Measurements from ENCODE around the gene LCA5L.
"Not testable (repeated sequence)": the region's sequence is repeated elsewhere in the genome, so short reads cannot be mapped to it uniquely, and the experiment has no call there.

The LCA5L gene

GRCh38 chr21:39451332-39452206 lies 6.0 kb upstream of the LCA5L start, which contains the start of gene SH3BGR:
Gene SH3BGR (plus strand): TSS chr21:39451970. CDS start chr21:39452097, 127 bp downstream.
- no peak for DNase-seq (ENCODE audit: low read depth)

DNA sequence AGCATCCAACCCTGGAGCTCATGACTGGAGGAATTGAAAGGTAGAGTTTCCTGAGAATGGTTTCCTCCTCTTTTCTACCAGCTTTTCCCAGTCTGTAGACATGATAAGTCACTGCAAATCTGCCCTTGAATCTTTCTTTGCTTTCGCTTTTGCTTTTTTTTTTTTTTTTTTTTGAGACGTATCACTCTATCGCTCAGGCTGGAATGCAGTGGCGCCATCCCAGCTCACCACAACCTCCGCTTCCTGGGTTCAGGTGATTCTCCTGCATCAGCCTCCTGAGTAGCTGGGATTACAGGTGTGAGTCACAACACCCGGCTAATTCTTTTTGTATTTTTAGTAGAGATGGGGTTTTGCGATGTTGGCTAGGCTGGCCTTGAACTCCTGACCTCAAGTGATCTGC lies 1.7 kb upstream of the LCA5L start:
- no peak for DNase-seq (ENCODE audit: low read depth)

DNA sequence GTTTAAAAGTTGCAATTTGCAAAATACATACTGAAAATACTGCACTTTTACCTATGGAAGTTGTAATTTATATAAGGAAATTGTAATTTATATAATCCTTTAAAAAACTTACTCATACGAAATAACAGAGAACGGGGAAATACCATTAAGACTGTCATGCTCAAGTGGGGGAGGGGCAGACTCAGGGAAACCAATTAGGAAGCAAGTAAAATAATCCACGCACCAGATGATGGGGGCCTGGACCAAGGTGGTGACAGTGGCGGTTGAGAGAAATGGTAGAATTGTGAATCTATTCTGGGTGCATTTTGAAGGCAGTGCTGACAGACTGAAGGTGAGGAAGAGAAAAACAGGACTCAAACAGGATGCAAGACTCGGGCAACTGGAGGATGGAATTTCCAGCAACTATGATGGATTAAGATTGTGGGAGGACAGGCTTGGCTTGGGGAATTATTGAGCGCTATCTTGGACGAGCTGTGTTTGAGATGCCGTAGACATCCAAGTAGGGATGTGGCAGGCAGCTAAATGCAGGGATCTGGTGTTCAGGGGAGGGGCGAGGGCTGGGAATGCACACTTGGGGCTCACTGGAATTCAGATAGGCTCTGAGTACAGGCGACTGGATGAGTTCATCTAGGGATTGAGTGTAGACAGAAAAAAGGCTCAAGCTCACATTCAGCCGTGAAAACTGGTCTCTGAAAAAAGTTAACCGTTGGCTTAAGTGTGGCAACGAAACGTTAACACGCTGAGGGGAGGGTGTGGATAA lies 977 bp downstream of the LCA5L start:
- no peak for DNase-seq (ENCODE audit: low read depth)

GRCh38 chr21:39441502-39442475 lies 3.8 kb downstream of the LCA5L start:
- no peak for DNase-seq (ENCODE audit: low read depth)

GRCh38 chr21:39439232-39439631 lies 6.3 kb downstream of the LCA5L start:
- no peak for DNase-seq (ENCODE audit: low read depth)

GRCh38 chr21:39434950-39435349 lies 10.6 kb downstream of the LCA5L start:
- no peak for DNase-seq (ENCODE audit: low read depth)

DNA sequence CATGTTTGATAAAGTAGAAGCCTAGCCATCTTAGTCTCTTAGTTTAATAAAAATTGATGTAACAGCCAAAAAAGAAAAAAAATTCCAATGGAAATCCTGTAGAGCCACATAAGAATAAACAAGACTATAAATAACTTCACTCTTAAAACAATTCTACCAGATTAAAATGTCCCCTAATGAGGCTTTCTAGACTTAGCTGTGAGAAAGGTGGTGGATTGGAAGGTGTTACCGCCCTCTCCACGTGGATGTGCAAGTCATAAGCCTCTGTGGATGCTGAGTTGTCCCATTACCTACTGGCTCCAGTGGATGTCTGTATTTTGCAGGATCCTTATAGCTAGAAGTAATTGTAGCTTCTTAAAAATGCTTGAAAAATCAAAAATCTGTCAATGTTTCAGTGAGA lies 14.6 kb downstream of the LCA5L start:
- no peak for DNase-seq (ENCODE audit: low read depth)

DNA sequence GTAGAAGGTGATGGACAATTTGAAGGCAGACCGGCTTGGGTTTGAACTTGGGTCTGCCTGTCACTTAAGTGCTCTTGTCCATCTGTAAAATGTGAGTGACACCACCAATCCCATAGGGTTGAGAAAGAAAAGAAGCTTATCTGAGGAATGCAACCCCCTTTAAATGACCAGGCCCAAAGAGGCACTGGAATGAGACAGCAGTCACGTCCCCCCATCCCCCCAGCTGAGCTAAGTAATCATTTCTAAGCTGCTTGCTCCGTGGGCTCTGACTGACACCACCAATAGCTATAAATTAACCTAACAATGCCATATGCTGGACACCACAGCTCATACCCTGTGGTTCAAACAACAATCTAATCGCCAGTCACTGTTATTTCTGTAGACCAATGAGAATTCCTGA lies 15.1 kb downstream of the LCA5L start:
- DNase-seq (ENCODE audit: low read depth): no peak

GRCh38 chr21:39430016-39430415 lies 15.6 kb downstream of the LCA5L start:
- DNase-seq (ENCODE audit: low read depth): no peak

- DNase-seq (ENCODE audit: low read depth): no peak
Observed at GRCh38 chr21:39429445-39429844, 16.1 kb downstream of the LCA5L start.

- DNase-seq (ENCODE audit: low read depth): no peak
Observed at GRCh38 chr21:39422527-39423241, 22.9 kb downstream of the LCA5L start.

- not testable (repeated sequence) for DNase-seq (ENCODE audit: low read depth)
Observed at GRCh38 chr21:39419204-39419603, 26.4 kb downstream of the LCA5L start.

DNA sequence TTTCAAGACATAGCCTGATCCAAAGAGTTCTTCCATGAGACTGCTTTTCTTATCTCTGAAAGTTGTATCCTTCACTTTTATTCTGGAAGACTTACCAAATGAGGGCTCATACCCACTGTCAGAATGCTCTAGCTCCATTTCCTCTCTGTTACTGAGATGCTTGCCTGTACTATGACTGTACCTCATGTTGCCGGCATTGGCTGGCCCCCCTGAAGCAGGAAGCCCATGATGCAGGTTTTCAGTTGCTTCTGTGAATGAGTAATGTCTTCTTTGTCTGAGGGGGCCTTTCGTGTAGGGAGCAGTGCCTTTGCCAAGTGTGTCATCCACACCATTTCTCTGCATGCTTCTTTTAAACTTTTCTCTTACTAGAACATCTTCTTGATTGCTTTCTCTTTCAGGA lies 39.5 kb downstream of the LCA5L start:
- no peak for DNase-seq (ENCODE audit: low read depth)

GRCh38 chr21:39400173-39400572 lies 45.4 kb downstream of the LCA5L start:
- DNase-seq (ENCODE audit: low read depth): no peak

DNA sequence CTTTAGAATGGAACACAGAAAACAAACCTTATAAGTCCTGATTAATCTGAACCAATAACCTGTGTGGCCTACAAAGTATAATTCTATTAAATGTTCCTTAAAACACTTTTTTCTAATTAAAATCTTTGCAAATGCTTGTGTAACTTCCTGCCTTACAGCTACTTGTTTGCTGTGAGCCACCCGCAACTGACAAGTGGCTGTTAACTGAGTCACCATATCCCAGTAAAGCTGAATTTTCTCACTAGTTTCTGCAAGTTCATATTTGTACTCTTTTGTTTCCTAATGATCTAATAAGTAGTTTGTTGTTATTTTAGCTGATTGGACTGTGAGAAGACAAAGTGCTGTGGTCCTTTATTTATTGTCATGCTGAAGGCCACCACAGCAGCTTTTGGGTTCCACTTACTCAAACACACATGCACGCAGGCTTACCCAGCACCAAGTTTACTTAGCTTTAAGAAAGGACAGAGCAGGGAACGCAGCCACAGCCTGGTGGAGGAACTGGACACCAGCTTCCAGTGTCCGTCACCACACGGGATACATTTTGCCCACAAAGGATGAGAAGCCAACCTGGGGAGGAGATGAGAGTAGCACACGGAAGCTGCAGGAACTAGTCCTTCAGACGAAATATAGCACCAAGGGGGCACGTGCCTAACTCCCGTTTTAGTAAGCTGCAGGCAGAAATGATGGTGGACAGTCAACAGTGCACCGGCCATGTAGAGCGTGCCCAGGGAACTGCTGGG lies 47.8 kb downstream of the LCA5L start:
- DNase-seq (ENCODE audit: low read depth): no peak

- DNase-seq (ENCODE audit: low read depth): no peak
Observed at GRCh38 chr21:39392981-39393380, 52.6 kb downstream of the LCA5L start.

DNA sequence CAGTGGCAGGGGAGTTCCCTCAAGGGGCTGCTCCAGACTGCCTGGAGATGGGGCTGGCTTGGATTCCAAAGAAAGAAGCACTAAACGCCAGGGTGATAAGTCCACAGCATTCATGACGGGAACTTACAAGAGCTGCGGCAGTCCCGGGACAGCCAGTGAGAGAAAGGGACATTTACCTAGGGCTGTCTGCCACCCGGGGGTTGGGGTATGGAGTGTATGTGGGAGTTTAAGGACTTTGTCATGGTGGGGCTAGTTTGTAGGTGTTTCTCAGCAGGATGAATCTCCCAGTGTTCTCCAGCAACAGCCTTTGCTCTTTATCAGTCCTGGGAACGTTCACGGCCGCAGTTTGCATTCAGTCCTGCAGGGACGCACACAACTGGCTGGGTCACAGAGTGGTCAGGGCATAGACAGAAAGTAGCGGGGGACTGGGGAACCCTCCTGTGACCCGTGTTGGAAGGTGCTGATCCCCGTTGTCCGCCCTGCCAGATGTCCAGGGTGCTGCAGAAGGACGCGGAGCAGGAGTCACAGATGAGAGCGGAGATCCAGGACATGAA lies 55.3 kb downstream of the LCA5L start:
- no peak for DNase-seq (ENCODE audit: low read depth)

DNA sequence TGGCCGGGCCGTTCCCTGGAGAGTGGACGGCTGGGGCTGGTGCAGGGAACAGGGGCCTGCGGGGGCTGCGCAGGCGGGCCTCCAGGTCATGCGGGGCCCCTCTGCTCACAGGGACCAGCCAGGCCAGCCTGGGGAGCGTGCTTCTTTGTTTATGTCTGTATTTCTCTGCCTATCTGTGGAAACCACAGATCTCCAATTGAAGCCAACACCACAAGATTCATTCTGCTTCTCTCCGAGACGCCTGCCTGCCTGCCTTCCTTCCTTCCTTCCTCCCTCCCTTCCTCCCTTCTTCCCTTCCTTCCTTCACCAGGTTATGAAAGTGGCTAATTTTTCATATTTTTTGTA lies 56.8 kb downstream of the LCA5L start:
- no peak for DNase-seq (ENCODE audit: low read depth)

DNA sequence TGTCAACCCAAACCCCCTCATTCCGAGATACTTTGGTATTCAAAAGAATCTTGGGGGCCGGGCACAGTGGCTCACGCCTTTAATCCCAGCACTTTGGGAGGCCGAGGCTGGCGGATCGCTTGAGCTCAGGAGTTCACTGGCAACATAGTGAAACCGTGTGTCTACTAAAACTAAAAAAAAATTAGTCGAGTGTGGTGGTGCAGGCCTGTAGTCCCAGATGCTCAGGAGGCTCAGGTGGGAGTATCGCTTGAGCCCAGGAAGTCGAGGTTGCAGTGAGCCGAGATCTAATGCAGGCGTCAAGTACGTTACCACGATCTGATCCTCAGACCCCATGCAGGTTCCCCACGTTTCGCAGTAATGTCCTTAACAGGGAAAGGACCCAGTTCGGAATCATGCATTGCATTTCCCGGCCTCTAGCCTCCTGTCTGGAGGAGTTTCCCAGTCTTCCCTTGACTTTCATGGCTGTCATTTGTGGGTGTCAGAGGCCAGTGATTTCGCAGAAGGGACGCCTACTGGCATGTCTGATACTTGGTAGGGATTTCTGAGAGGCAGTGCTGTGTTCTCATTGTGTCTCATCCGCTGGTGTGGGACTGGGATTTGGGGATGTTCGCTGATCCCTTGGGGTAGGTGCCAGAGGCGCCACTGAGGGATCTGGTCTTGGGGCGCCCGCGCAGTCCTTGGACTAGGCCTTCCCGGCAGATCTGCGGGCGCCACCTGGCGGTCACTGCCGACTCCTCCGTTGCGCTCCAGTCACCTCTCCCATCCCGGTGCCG lies 57.4 kb downstream of the LCA5L start:
- DNase-seq (ENCODE audit: low read depth): peak; percentile 78
